ENCODE results near the gene ABCB8.
A peak's percentile ranks its signal among the peaks of the same experiment; 100 is the strongest.
"Not testable (repeated sequence)": the region's sequence is repeated elsewhere in the genome, so short reads cannot be mapped to it uniquely, and the experiment has no call there.

Gene ABCB8

DNA sequence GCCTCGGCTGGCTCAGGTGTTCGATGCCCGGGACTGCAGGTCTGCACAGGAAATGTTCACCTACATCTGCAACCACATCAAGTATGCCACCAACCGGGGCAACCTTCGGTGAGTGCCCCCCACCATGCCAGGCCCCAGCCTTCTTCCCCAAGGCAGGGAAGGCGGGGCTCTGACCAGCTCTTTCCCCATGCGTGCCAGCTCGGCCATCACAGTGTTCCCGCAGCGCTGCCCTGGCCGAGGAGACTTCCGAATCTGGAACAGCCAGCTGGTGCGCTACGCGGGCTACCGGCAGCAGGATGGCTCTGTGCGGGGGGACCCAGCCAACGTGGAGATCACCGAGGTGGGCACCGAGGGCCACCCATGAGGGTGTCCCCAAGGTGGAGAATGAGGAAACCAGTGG is 29.9 kb upstream of the ABCB8 start:
- DNase-seq: no peak

DNA sequence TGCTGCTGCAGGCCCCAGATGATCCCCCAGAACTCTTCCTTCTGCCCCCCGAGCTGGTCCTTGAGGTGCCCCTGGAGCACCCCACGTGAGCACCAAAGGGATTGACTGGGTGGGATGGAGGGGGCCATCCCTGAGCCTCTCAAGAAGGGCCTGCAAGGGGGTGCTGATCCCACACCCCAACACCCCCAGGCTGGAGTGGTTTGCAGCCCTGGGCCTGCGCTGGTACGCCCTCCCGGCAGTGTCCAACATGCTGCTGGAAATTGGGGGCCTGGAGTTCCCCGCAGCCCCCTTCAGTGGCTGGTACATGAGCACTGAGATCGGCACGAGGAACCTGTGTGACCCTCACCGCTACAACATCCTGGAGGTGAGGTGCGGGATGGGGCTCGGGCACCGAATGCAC is 29.2 kb upstream of the ABCB8 start:
- DNase-seq: no peak

DNA sequence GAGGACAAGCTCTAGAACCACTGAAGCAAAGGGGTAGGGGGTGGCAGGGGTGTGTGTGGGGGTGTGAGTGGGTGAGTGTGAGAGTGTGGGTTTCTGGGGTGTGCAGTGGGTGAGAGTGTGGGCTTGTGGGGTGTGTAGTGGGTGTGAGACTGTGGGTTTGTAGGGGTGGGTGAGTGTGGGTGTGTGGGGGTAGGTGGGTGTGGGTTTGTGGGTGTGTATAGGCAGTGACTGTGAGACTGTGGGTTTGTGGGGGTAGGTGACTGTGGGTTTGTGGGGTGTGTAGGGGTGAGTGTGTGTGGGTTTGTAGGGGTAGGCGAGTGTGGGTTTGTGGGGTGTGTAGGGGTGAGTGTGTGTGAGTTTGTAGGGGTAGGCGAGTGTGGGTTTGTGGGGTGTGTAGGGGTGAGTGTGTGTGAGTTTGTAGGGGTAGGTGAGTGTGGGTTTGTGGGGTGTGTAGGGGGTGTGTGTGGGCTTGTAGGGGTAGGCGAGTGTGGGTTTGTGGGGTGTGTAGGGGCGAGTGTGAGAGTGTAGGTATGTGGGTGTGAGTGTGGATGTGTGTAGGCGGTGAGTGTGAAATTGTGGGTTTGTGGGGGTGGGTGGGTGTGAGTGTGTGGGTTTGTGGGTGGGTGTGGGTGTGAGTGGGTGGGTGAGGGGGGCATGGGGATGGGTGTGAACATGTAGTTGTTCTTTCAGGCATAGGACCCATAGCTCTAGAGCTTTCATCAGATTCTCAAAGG is 28.6 kb upstream of the ABCB8 start:
- DNase-seq: no peak

DNA sequence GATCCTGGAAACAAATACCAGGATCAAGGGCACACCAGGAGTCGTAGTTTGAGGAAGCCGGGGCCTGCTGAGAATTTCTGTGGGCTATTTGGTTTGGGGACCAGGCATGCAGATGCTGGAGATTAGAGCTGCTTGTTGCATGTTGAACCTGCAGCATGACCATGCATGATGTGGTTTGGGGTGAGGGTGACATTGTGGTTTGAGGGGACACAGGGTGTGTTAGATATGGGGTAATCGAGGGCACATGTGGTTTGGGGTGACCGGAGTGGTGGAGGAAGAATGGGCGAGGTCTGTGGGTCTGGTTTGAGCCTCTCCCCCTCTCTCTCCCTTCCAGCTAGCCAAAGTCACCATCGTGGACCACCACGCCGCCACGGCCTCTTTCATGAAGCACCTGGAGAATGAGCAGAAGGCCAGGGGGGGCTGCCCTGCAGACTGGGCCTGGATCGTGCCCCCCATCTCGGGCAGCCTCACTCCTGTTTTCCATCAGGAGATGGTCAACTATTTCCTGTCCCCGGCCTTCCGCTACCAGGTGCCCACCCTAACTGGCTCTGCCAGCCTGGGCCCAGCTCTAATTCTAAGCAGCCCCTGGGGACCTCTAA is 27.3 kb upstream of the ABCB8 start:
- DNase-seq: no peak

DNA sequence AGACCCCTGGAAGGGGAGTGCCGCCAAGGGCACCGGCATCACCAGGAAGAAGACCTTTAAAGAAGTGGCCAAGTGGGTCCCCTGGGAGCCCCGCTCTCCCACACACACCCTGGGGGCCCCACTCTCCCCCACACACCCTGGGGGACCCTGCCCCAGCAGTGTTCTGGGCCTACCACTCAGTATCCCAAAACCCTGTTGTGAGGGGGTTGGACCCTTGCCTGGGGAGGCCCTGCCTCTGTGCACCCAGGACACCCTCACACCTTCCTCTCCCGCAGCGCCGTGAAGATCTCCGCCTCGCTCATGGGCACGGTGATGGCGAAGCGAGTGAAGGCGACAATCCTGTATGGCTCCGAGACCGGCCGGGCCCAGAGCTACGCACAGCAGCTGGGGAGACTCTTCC is 26.7 kb upstream of the ABCB8 start:
- no peak for DNase-seq

DNA sequence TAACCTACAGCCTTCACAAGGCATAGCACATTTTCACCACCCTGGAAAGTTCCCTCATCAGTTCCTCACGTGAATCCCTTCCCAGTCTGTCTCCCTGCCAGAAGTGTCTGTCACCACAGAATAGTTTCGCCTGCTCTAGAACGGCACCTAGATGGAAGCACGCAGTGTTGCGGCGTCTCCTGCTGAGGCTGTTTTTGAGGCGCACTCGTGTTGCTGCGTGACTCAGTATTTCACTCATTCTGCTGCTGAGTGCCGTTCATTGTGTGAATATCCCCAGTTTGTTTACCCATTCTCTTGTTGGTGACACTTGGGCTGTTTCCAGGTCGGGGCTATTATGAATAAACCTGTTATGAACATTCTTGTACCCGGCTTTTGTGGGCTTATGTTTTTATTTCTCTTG is 24.7 kb upstream of the ABCB8 start:
- peak; percentile 37 for DNase-seq

DNA sequence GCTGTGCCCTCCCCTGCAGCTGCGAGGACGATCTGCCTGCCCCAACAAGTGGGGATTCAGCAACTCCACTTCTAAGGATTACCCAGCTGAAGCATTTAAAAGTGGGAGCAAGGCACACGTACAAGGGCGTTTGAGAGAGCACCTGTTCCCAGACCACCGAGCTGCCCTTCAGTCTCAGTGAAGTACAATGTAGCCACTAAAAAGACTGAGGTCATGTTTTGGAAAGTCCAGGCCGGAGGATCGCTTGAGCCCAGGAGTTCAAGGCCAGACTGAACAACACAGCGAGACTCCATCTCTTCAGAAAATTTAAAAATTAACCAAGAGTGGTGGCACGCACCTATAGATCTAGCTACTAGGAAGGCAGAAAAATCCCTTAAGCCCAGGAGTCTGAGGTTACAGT is 22.7 kb upstream of the ABCB8 start:
- DNase-seq: no peak

DNA sequence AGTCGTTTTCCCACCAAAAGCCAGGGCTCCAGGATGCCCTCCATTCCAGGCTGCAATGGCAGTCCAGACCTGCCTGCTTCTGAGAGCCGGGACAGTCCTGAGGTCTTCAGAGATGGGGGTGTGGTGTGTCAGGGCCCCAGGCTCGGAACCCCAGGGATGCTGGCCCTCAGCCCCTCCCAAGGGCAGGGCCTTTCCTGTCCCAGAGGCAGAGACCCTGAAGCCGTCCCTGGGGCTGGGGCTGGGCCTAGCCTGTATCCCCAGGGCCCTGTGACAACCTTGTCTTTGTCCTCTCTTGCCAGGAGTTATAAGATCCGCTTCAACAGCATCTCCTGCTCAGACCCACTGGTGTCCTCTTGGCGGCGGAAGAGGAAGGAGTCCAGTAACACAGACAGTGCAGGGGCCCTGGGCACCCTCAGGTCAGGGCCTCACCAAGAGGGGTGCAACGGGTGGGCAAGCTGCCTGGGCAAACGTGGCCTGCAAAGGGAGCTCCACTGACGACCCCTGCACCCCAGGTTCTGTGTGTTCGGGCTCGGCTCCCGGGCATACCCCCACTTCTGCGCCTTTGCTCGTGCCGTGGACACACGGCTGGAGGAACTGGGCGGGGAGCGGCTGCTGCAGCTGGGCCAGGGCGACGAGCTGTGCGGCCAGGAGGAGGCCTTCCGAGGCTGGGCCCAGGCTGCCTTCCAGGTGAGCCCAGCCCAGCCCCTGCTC is 21.5 kb upstream of the ABCB8 start:
- no peak for DNase-seq

DNA sequence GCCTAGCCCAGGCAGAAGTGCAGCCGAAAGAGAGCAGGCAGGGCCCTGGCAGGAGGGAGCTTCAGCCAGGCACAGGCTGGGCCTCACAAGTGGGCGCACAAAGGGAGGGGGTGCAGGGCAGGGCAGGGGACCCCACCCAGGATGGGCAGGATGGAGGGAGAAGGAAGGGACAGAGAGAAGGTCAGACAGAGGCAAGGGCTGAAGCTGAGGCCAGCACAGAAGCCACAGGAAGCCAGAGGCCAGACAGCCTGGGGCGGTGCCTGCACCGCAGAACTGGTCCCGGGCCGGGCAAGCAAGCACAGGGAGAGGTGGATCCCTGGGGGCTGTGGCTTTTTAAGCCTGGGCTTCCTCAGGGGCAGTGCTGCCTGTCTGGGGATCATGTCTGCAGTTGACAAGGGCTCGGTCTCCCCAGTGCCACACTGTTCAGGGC is 20.8 kb upstream of the ABCB8 start:
- no peak for DNase-seq

DNA sequence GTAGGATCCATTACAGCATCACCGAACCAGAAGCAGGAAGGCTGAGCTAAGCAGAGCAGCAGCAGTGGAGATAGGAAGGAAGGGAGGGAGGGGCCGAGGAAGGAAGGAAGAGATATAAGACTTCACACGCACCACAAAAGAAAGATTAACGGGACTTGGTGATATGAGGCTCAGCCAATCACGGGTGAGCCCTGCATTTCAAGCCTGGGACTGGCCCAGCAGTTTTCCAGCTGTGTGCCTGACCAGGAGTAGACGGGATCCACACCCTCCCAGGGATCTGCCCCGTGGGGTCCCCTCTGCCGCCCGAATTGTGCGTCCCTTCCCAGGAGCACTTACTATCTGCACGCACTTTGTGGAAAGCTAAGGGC is 20.1 kb upstream of the ABCB8 start:
- no peak for DNase-seq

DNA sequence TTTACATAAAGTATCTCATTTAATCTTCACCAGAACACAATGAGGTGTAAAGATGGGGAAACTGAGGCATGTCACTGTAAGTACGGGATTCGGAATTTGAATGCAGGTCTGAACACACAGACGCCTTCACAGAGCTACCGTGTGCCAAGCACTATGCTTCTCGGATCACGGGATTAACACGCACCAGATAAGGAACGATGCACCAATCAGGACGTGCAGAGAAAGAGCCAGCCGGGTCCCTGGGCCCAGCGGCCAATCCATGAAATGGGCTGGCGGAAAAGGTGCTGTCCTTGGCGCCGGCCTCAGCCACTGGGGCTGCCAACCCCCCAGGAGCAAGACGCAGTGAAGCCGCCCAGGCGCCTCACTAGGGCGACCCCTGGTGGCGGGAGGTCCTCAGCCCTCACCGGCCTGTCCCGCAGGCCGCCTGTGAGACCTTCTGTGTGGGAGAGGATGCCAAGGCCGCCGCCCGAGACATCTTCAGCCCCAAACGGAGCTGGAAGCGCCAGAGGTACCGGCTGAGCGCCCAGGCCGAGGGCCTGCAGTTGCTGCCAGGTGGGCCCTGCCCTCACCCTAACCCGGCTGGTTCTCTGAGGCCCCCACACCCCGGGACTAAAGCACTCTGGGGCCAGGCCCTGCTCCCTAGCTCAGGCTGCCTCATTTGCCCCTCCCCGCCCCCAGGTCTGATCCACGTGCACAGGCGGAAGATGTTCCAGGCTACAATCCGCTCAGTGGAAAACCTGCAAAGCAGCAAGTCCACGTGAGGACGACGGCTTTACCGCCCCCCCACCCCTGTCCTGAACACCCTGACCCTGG is 19.5 kb upstream of the ABCB8 start:
- DNase-seq: peak; percentile 27

DNA sequence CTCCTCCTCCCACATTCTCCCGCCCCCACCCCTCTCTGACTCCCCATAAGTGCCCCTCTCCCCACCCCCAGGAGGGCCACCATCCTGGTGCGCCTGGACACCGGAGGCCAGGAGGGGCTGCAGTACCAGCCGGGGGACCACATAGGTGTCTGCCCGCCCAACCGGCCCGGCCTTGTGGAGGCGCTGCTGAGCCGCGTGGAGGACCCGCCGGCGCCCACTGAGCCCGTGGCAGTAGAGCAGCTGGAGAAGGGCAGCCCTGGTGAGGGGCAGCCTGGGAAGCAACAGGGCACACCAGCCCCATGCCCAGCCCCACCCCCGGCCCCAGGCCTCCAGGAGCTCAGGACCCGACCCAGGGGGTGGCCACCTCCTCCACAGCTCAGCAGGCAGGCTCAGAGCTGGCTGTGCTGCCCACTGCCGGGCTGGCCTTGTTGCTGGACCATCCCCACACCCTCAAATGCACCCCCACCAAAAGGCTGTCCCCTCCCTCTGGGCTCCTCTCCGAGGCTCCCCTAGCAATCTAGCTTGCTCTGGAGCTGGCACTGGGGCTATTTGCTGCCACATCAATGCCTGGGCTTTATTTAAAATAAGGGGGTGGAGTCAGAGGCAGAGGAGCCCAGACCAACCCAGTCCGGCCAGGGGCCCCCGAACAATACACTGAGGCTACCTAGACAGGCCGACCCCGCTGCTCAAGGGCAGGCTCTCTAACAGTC is 18.8 kb upstream of the ABCB8 start:
- no peak for DNase-seq

DNA sequence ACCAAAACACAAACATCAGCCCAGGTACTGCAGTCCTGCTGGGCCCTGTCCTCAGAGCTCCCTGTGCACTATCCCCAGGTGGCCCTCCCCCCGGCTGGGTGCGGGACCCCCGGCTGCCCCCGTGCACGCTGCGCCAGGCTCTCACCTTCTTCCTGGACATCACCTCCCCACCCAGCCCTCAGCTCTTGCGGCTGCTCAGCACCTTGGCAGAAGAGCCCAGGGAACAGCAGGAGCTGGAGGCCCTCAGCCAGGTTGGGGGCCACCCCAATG is 18.3 kb upstream of the ABCB8 start:
- no peak for DNase-seq

DNA sequence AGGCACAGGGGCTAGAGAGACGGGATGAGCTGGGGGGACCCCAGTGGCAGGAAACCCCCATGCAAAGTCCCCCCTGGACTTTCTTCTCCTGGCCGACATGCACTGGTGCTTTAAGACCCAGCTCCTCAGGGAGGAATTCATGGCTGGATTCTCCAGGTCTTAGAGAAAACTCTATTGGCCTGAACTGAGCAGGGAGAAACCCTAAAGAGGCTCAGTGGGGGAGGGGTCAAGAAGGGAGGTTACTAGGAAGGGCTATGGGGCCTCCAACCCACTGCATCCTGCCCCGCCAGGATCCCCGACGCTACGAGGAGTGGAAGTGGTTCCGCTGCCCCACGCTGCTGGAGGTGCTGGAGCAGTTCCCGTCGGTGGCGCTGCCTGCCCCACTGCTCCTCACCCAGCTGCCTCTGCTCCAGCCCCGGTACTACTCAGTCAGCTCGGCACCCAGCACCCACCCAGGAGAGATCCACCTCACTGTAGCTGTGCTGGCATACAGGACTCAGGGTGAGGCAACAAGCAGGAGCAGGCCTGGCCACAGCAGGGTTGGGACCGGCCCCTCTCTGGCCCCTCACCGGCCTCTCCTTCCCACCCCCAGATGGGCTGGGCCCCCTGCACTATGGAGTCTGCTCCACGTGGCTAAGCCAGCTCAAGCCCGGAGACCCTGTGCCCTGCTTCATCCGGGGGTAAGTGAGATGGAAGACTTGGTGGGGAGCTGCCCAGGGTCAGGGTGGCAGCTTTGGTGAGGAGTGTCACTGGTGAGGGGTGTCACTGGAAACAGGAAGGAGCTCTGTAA is 17.7 kb upstream of the ABCB8 start:
- no peak for DNase-seq

DNA sequence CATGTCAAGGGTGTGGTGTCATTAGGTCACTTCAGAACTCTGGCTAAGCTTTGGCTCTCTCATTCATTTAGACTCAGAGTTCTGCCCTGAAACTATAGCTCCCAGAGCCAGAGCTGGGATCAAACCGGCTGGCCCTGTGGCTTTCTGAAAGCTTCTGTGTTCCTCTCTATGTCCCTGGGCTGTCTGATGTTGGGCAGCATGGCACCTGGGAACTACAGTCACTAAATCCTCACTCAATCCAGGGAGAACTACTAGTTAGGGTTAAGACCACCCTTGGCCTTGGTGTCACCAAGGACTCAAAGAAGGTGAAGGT is 17.2 kb upstream of the ABCB8 start:
- no peak for DNase-seq

DNA sequence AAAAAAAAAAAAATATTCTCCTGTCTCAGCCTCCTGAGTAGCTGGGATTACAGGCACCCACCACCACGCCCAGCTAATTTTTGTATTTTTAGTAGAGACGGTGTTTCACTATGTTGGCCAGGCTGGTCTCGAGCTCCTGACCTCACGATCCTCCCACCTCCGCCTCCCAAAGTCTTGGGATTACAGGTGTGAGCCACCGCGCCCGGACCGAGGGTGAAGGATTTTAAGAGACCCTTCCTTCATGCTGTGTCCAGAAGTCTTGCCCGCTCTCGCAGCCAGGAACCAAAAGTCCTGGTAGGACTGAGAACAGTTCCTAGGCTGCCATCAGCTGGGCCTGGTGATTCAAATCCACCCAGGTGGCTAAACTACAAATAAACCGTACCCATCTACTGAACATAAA is 16.6 kb upstream of the ABCB8 start:
- not testable (repeated sequence) for DNase-seq

DNA sequence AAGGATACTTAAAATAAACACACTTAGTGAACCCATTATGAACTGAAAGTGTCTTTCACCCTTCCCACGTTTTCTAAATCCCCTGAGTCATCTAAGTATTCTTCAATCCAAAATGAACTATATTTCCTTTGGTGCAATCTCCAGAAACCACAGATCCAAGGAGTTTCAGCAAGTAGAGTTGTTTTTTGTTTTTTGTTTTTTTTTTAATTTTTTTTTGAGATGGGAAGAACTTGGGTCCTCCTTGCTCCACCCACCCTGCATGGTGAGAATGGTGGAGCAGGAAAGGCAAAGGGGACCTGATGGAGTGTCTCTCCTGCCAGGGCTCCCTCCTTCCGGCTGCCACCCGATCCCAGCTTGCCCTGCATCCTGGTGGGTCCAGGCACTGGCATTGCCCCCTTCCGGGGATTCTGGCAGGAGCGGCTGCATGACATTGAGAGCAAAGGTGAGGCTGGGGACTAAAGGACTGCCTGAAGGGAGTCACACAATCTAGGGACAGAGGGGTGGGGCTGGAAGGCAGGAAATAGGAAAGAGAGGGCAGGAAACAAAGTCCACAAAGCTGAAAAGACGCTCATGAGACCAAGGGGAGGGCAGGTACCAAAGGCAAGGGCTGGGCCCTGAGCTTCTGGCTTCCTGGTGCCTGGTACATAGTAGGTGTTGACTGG is 16.1 kb upstream of the ABCB8 start:
- no peak for DNase-seq

DNA sequence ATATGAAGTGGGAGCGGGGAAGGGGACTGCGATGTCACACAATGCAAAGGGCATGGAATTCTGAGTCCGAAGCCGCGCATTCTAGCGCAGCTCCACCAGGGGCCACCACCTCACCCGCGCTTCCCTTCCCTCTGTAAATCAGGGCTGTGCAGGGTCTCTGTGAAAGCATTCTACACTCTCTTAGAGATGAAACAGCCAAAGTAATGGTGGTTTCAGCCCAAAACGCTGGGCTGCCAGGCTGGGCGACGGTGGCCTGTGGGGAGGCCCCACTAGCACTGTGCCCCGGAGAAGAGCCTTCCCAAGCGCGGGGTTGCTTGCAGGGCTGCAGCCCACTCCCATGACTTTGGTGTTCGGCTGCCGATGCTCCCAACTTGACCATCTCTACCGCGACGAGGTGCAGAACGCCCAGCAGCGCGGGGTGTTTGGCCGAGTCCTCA is 15.3 kb upstream of the ABCB8 start:
- peak; percentile 26 for DNase-seq

DNA sequence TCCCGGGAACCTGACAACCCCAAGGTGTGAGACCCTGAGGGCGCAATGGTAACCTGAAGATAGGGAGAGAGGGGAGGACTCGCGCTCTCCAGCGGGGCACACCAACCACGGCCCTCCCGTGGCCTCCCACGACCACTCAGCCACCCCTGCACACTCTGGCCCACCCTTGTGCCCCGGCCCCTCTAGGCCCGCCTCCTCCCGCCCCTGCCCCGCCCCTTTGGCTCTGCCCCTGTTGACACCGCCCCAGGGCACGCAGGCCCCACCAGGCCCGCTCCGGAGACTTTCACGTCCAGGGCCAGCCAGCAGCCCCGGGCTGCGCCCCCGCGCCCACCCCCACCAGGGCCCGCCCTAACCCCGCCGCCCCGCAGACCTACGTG is 14.9 kb upstream of the ABCB8 start:
- peak; percentile 40 for DNase-seq

DNA sequence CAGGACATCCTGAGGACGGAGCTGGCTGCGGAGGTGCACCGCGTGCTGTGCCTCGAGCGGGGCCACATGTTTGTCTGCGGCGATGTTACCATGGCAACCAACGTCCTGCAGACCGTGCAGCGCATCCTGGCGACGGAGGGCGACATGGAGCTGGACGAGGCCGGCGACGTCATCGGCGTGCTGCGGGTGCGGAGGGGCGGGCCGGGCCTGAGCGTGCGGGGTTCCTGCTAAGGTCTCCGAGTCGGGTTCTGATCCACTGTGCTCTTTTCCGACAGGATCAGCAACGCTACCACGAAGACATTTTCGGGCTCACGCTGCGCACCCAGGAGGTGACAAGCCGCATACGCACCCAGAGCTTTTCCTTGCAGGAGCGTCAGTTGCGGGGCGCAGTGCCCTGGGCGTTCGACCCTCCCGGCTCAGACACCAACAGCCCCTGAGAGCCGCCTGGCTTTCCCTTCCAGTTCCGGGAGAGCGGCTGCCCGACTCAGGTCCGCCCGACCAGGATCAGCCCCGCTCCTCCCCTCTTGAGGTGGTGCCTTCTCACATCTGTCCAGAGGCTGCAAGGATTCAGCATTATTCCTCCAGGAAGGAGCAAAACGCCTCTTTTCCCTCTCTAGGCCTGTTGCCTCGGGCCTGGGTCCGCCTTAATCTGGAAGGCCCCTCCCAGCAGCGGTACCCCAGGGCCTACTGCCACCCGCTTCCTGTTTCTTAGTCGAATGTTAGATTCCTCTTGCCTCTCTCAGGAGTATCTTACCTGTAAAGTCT is 14.3 kb upstream of the ABCB8 start:
- DNase-seq: peak; percentile 52

DNA sequence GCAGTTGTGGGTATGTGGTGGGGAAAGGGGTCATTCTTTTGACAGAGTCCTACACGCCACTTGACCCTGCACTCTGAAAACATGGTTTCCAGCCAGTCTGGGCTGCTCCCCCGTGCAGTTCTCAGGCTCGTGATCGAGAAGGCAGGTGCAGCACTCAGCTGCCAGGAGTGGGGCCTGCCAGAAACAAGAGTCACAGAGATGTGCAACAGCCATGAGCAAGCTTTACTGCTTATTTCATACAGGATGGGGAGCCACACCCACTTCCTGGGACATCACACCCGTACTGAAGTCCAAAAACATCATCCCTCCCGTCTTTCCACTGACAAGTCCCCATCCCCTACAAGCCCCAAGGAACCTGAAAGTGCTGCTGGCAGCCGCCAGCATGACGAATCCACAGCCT is 13.3 kb upstream of the ABCB8 start:
- no peak for DNase-seq
